Measurements from ENCODE around the gene SEMA5A.

SEMA5A gene, protein sequence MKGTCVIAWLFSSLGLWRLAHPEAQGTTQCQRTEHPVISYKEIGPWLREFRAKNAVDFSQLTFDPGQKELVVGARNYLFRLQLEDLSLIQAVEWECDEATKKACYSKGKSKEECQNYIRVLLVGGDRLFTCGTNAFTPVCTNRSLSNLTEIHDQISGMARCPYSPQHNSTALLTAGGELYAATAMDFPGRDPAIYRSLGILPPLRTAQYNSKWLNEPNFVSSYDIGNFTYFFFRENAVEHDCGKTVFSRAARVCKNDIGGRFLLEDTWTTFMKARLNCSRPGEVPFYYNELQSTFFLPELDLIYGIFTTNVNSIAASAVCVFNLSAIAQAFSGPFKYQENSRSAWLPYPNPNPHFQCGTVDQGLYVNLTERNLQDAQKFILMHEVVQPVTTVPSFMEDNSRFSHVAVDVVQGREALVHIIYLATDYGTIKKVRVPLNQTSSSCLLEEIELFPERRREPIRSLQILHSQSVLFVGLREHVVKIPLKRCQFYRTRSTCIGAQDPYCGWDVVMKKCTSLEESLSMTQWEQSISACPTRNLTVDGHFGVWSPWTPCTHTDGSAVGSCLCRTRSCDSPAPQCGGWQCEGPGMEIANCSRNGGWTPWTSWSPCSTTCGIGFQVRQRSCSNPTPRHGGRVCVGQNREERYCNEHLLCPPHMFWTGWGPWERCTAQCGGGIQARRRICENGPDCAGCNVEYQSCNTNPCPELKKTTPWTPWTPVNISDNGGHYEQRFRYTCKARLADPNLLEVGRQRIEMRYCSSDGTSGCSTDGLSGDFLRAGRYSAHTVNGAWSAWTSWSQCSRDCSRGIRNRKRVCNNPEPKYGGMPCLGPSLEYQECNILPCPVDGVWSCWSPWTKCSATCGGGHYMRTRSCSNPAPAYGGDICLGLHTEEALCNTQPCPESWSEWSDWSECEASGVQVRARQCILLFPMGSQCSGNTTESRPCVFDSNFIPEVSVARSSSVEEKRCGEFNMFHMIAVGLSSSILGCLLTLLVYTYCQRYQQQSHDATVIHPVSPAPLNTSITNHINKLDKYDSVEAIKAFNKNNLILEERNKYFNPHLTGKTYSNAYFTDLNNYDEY

DNA sequence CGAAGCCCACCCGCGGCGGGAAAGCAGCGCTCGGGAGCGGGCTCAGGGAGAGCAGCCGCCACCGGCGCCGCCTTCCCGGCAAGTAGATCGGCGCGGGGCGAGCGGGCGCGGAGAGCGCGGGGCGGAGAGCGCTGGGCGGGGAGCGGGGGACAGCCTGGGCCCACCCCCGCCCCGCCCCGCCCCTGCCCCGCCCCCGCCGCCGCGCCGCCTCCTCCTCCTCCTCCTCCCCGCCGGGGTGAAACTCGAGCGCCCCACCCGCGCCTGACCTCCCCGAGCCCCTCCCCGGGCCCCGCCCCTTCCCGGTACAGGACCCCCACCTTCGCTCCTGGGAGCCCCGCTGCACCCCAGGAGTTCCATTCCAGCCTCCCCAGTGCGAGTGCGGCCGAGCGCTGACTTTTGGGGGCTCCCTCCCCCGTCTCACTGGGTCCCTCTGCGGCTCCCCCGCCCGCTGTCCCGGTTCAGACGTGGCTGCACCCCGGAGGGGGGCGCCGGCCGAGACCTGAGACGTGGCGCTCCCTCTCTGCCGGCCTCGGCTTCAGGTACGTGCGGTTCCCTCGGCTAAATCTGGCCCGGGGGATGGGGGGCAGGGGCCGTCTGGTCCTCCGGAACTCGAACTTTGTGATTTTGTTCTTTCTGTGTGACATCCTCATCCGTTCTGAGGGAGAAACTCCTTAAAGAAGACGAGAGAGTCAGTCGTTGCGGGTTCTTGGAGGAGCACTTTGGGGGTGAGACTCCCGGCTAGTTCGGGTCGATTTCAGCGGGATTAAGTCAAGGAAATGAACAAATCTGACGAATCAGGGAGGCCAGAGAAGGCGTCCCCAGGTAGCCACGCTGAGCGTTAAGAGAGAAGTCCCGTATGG lies at the start of gene SEMA5A:
Gene SEMA5A, minus strand, starts transcription at position 84 of the 860 bp plus-strand sequence. CDS start 166,129 bp downstream, outside the sequence.
- DNase-seq (ENCODE audit: low read depth) = no peak

DNA sequence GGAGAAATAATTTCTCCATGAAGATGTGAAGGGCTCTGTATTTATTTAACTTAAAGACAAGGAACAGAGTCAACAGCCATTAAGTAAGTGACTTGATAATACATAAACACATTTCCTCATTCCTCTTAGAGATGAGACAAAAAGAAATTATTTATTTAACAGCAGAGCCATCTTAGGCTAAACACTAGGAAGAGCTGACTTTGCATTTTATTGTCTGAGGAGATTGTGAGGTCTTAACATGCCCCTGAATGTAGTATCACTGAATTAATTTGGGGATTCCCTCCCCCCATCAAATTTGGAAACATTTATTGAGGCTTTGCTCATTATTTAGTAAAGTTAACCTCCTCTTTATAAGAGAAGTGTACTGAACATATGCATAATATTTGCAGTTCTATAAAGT lies 49.0 kb upstream of the SEMA5A start:
- DNase-seq (ENCODE audit: low read depth) = no peak

DNA sequence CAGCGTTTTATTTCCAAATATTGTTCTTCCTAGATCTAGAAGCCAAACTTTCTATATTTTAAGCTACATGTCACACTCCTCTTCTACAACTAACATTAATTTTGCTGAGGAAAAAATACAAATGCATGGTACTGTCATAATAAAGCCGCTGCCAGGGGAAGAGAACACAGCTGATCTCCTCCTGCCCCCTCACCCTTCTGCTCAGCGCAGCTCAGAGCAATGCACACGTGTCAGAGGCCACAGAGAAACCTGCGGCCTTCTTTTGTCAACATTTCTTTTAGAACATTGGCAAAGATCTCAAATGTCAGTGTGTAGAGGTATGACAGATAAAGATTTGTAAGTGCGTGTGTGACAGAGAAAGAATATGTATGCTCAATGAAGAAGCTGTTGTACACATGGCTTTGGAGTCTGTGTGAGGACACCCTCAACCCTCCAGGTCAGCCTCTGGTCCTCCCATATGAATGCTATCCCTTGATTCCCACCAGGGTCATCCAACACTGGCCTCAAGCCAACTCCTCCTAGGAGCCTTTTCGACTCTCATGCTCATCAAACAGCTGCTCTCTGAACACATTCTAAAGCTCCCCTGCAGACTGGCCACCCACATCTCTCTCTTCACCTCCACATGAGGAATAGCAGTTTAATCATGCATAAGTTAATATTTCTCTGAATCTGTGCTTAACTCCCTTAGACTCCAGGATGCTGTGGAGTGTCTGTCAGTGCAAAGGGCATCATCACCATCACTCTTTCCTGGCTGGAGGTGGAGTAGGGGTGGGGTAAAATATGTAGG lies 43.4 kb upstream of the SEMA5A start:
- DNase-seq (ENCODE audit: low read depth) = no peak

DNA sequence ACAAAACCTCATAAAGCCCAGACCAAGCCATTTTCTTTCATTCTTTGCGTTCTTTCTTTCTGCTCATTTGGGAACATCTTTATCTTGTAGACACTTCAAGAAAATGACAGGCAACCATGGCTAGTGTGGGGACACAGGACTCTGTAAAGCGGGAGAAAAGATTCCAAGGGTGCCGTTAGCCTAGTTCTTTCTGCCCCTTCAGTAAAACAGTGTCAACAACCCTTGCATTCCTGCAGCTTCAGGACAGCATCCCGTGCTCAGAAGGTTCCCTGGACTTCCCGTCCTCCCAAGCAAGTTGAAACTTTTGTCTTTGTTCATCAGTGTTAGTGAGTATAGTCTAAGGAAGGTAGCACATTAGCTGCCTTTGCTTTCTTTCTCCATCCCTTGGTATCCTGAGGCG lies 42.4 kb upstream of the SEMA5A start:
- DNase-seq (ENCODE audit: low read depth) = no peak

DNA sequence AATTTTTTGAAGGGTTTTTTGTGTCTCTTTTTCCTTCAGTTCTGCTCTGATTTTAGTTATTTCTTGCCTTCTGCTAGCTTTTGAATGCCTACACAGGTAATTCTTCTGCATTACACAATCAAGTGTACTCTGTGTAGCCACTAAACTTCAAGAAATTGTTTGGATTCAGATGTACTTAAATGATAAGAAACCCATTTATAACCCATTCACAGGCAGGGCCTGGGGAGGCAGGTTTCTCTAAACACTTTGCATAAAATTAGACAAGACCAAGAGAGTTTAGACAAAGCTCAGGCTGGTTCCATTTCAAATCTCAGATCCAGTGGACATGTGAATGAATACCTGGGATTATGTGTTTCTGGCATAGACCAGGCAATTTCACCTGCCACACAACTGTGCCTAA lies 41.3 kb upstream of the SEMA5A start:
- DNase-seq (ENCODE audit: low read depth) = no peak

DNA sequence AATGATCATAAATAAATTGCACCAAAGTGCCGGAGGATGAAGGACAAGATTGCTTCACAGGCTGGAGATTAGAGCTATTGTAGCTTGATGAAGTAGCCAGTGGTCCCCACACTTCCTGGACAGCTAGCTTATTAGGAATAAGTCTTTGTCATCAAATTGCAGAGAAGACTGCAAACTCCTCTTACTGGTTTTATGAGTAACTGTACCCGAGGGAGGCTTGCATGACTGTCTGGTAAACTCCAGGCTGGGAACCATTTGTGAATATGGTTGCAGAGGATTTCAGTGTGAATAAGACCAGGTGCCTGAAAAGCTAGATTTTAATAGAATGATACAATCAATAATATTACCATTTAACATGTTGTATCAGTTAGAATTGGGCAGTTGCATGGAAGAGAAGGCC lies 36.5 kb upstream of the SEMA5A start:
- DNase-seq (ENCODE audit: low read depth) = no peak

DNA sequence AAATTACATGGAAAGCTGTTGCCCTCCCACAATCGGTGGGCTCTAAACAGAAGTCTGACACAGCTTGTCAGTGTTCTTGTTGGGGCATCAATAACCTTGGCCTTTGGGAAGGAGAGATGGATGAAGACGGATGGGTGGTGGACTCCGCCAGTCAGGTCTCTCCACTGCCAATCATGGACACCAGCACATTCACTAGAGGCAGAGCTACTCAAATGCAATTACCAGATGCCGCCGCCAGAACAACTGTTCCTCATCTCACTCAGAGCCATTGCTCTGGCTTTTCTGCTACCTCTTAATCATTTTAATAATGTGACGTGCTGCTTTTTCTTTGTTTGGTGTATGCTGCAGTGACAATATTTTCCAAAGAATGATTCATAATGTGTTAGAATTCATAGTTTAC lies 27.9 kb upstream of the SEMA5A start:
- no peak for DNase-seq (ENCODE audit: low read depth)

DNA sequence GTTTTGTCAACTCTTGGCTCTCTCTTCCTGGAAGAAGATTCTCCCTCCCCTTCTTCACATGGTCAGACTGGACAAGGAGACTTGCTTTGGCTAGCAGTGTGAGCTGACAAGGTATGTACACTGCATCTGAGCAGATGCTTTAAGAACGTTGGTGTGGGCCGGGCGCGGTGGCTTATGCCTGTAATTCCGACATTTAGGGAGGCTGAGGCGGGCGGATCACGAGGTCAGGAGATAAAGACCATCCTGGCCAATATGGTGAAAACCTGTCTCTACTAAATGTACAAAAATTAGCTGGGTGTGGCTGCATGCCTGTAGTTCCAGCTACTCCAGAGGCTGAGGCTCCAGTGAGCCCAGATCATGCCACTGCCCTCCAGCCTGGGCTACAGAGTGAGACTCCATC lies 26.4 kb upstream of the SEMA5A start:
- DNase-seq (ENCODE audit: low read depth) = no peak

DNA sequence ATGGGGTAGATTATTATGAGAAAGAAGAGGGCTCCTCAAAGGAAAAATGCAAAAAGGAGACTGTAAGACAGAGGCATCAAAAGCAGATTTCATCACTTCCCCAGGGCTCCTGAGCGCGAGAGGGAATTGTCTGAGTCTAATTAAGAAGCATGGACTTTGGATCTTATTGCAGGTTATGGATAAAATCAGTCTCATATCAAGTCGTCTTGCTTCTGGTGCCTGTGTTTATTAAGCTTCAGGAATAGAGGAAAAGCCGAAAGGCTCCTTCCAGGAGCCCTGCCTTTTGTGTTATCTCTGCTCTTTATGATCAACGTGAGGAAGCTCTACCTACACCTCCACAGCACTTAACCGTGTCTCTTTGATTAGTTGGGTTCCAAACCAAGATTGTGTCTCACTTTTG lies 25.0 kb upstream of the SEMA5A start:
- no peak for DNase-seq (ENCODE audit: low read depth)

DNA sequence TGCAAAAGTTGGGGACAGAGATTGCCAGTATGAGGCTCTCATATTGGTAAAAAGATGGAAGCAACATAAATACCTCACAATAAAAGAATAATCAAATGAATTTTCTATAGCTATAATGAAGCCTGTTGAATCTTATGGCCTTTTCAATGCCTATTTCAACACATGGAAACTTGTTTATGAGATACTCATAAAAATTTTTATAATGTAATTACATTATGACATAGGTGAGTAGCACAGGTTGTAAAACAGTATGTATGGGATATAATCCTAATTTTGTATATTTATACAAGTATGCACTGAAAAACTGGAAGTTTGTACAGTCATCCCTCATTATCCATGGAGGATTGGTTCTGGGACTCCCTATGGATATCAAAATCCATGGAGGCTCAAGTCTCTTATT lies 21.2 kb upstream of the SEMA5A start:
- no peak for DNase-seq (ENCODE audit: low read depth)

DNA sequence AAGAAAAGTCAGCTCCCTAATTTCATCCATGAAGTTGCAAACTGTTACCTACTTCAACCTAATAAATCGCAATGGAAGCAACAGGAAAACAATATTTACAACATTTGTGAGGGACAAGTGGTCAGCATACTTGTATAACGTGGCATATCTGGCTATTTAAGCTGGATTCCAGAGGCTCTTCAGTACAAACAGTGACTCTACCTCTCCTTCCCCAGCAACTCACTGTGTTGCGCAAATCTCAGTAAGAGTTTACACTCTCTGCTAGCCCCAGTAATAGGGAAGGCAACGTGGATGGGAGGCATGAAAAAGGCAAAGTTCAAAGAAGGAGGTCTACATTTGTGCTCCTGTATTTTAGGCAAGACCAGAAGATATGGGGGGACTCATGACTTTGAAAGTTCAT lies 18.9 kb upstream of the SEMA5A start:
- DNase-seq (ENCODE audit: low read depth) = no peak

DNA sequence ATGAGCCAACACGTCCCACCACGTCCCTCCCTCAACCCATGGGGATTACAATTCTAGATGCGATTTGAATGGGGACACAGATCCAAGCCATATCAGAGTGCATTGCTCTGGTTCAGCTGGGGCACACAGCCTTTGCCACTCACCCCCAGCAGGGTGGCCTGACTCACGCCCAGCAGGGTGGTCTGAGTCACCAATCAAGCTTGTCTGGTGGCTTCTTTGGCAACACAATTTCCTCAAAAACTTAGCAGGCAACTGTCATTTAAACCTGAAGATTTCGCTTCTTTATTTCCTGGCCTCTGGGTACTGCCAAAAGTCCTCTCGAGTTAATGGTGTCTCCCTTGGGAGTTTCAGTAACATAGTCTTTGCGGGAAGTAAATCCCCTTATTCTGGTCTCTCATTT lies 16.3 kb upstream of the SEMA5A start:
- no peak for DNase-seq (ENCODE audit: low read depth)

DNA sequence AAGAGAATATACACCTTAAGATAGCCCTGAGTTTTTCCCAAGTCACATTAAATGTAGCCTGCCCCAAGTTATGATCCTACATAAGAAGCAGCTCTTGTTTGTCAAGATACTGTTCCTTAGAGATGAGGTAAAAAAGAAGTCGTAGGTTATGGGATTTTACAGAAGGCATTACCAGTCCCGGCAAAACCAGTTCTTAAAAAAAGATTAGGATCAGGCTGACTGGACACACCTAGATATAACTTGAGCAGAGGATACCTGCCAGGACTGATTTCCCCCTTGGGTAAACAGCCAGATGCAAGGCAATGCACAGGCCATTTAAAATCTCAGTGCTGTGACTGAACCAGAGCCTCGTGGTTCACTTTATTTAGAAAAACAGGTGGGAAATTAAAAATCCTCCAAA lies 14.1 kb upstream of the SEMA5A start:
- DNase-seq (ENCODE audit: low read depth) = no peak

DNA sequence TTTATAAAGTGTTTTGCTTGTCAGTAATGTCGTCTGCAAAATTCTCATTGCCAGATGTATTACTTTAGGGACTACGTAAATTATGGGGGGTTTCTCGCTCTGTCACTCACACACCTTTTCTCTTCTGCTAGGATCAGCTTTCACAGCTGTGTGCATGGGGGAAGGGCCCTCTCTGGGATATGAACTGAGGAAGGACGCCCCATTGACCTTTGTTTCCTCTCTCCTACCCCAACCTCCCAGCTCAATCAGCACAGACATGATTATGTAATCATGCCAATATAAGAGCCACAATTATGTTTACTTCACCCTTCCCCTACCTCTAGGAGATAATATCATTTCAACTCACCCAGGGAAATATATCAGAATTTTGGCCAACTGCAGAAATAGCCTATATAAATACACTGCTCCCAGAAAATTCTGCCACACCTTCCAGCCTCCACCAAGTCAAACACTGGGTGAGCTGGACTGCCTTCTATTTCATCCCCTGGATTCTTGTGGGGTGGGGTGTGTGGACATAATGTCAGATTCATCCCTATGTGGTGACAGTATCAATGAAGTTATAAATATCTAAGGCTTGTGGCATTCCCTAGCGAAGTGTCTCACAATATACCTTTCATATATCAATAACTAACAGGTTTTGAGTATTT lies 12.6 kb upstream of the SEMA5A start:
- DNase-seq (ENCODE audit: low read depth) = no peak

DNA sequence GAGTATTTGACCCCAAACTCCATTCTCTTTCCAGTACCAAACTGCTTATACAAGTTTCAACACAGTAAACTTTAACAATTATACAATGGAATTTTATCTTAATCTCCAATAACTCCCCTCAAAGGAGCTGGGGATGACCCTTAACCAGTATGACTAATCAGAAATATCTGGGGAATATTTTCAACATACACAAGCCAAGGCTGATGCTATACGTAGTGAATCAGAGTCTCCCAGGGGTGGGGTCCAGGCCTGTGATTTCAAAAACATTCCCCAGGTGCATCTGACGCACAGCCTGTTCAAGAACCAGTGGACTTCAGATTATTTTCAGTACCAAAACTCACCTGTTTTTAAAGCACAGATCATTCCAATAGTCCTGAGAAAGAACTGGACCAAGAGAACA lies 11.8 kb upstream of the SEMA5A start:
- no peak for DNase-seq (ENCODE audit: low read depth)

DNA sequence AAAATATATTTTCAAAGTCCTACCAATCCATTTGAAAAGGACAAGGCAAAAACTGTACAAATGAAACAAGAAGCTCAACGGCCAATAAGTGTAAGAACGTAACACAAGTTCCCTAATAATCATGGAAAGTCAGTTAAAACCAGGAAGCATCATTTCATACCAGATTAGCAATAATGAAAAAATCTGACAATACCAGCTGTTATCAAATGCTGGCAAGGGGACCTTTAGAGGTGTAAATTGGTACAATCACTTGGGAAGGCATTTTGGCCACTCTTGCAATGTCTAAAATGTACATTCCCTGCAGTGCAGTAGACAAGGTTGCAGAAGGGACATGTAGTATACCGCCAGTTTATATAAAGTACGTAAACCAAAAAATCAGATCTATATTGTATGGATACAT lies 10.1 kb upstream of the SEMA5A start:
- no peak for DNase-seq (ENCODE audit: low read depth)

DNA sequence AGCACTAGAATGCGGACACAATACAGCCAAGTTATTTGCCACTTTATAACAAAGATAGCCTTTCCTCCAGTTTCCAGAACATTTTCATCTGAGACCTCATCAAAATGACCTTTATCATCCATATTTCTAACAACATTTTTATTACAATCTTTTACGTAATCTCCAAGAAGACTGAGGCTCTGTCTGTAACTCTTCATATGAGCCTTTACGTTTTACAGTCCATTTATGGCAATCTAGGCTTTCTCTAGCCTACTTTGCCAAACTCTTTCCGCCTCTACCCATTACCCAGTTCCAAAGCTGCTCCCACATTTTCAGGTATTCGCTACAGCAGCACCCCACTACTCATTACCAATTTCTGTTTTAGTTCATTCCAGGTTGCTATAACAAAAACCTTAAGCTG lies 8.2 kb upstream of the SEMA5A start:
- no peak for DNase-seq (ENCODE audit: low read depth)

DNA sequence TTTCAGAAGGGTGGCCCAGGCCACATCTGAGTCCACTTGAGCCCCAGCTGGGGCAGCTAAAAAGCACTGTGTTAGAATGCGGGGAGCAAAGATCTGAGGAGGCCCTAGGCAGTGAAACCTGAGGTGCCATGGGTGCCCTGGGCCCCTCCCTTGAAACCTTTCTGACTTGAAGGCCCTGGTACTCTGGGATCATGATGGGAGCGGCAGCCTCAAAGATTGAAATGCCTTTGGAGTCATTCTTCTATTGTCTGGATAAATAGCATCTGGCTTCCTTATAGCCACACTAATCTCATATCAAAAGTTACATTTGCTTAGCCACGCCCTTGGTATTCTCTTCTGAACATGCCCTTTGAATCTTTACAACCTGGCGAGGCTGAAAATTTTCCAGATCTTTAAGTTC lies 7.7 kb upstream of the SEMA5A start:
- no peak for DNase-seq (ENCODE audit: low read depth)

DNA sequence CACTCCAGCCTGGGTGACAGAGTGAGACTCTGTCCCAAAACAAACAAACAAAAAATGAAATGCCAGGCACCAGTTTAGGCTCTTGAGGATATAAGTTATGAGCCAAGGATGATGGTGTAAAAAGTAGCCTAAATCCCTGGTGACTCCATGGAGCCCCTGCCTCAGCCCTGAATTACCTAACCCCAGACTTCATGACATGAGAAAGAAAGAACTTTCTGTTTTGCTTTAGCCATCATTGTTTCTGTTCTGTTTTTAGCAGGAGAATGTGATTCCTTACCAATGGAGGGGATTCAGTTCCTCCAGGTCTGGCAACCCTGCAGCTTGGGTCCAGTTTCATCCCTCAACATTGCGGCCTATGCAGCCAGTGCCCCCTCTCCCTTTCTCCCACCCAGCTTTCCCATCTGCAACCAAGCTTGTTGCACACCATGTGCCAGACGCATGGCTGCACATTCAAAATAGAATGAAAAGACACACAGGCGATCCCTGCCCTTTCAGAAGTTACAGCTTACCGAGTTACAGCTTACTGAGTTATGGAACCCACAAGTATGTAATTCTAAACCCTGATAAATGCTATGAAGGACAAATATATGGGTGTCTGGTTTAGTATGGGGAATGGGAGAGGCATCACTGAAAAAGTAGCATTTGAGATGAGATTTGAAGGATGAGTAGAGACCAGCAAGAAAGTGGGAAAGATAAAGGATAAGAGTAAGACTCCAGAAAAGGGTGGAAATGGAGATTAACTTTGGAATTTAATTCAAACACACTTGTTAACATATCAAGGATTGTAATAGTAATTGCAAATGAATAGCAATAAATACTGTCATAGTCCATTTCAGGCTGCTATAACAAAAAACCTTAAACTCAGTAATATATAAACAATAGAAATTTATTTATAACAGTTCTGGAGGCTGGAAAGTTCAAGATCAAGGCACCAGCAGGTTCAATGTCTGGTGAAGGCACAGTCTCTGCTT lies 6.0 kb upstream of the SEMA5A start:
- DNase-seq (ENCODE audit: low read depth) = no peak

All from activated T-helper 9 cell treated with anti-CD3 and anti-CD28 coated beads, Interleukin-2, amount 50 U/mL, for 16 hours (primary cell).